Mucosa of descending colon (tissue), 3 donors: Measurements from ENCODE around the gene NELFE. TPM values are rescaled to one million over a fixed set of nuclear protein-coding genes. Genes with fewer than 3 reads are reported as not detected.

Experiments
- ATAC-seq: fragments of 200-7000 bp; cut with Tn5 transposase; one replicate; pipeline ENCODE4 v1.9.1; 2020; ENCODE audit warnings: mild to moderate bottlenecking, moderate library complexity
- DNase-seq, 3 donors: peaks; one replicate each; pipeline ENCODE4 v3.0.0-alpha.2; 2020
- H3K36me3 ChIP-seq: fragments of 200-600 bp; one replicate; pipeline ENCODE4 v1.8.0; 2021; ENCODE audit warnings: low read depth, mild to moderate bottlenecking
- H3K4me1 ChIP-seq: fragments of 200-600 bp; one replicate; pipeline ENCODE4 v1.8.0; 2021; ENCODE audit warnings: low read depth, mild to moderate bottlenecking
- H3K4me3 ChIP-seq: fragments of 200-600 bp; one replicate; pipeline ENCODE4 v1.8.0; 2021; ENCODE audit warnings: mild to moderate bottlenecking
- H3K9me3 ChIP-seq: fragments of 200-600 bp; one replicate; pipeline ENCODE4 v1.8.0; 2021; ENCODE audit warnings: mild to moderate bottlenecking
- intact Hi-C, 2 donors: fragments of 100-400 bp; cut with DNase I in 1 of 2; cut with micrococcal nuclease in 1 of 2; formaldehyde crosslinking; loops; one replicate each; pipeline versions ENCODE4 v1.11.0 to v1.11.1; 2022; cut with DNase I, micrococcal nuclease
- total RNA-seq, 3 donors: library from RNA; stranded (reverse); fragmentation: NEBNext Ultra II Directional in 2 of 3; extraction: Animal tissue kit (Norgen Biotek cat#: 25700) in 2 of 3; gene quantifications; one replicate each; pipeline versions ENCODE4 v1.2.1 to v1.2.4, GENCODE V29; 2021 to 2023
- TF ChIP-seq, protein P1 (sequence below): fragments of 200-600 bp; IDR thresholded peaks from one replicate; pipeline ENCODE4 v1.8.0; 2022; ENCODE audit warnings: antibody characterized with exemption, mild to moderate bottlenecking
- donor health status: DM: no; HTN: no; CAD: no; lungs with moderate emphysema.
- donor health status: DM: no; HTN: no; CAD: no.
- donor health status: DM: no; HTN: yes; CAD: no.

NELFE gene
- total RNA-seq, 3 donors from 2014 or later, result 44.9 to 52.4 (median 51.8) TPM

DNA sequence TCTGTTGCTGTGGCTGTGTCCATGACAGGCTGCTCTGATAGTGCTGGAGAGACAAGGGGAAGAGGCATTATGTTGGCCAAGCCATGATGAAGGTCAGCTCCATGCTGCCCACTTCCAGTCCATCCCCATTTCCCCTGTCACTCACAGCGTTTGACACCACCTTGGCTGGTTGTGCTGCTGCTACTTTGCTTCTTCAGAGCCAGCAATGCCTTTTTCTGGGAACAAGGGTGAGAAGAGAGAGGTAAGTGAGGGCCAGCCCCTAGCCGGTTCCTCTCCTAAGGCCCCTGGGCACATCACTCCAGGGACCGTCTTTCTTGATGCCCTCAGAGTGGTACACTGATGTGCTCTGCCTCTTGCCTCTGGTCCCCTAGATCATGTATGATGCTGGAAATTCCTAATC, 2.0 kb downstream of the NELFE start:
- no peaks in the 10 kb centered on the region for H3K9me3 ChIP-seq
- H3K4me1 ChIP-seq, result peaks cover 12% of the 10 kb centered on the region
- H3K4me3 ChIP-seq, result no peak overlapping the region
- TF ChIP-seq, protein P1, sequence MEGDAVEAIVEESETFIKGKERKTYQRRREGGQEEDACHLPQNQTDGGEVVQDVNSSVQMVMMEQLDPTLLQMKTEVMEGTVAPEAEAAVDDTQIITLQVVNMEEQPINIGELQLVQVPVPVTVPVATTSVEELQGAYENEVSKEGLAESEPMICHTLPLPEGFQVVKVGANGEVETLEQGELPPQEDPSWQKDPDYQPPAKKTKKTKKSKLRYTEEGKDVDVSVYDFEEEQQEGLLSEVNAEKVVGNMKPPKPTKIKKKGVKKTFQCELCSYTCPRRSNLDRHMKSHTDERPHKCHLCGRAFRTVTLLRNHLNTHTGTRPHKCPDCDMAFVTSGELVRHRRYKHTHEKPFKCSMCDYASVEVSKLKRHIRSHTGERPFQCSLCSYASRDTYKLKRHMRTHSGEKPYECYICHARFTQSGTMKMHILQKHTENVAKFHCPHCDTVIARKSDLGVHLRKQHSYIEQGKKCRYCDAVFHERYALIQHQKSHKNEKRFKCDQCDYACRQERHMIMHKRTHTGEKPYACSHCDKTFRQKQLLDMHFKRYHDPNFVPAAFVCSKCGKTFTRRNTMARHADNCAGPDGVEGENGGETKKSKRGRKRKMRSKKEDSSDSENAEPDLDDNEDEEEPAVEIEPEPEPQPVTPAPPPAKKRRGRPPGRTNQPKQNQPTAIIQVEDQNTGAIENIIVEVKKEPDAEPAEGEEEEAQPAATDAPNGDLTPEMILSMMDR, result no peak
- DNase-seq (no peak), ATAC-seq (no peak)
- intact Hi-C loops, result loop anchor here in 1 of 2 donors (10.0 kb wide), 1 partner anchor 52 kb away; the partner anchor contains the start of gene ZBTB12
- H3K36me3 ChIP-seq, result peaks cover 5% of the 10 kb centered on the region

DNA sequence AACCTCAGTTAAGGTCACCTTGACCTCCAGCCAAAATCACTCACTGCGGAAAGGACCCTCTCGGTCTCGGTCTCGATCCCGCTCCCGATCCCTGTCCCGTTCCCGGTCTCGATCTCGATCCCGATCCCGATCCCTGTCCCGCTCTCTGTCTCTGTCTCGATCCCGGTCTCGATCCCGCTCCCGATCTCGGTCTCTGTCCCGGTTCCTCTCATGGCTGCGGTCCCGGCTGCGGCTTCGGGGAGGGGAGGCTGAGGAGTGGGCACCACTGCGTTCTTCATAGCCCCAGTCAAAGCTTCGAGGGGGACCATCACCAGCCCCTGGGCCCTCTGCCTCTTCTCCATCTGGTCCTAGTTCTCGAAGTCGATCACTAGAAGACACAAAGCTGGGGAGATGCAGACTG, 4.3 kb downstream of the NELFE start:
- no peaks in the 10 kb centered on the region for H3K9me3 ChIP-seq
- H3K4me1 ChIP-seq, result peaks cover 8% of the 10 kb centered on the region
- peaks cover 5% of the 10 kb centered on the region for H3K36me3 ChIP-seq
- H3K4me3 ChIP-seq, result no peak overlapping the region
- TF ChIP-seq, protein P1, result no peak
- DNase-seq, result no peak
- no peak for ATAC-seq
- intact Hi-C loops, result loop anchor here in 1 of 2 donors (10.0 kb wide), 1 partner anchor 50 kb away; the partner anchor contains the start of gene ZBTB12

DNA sequence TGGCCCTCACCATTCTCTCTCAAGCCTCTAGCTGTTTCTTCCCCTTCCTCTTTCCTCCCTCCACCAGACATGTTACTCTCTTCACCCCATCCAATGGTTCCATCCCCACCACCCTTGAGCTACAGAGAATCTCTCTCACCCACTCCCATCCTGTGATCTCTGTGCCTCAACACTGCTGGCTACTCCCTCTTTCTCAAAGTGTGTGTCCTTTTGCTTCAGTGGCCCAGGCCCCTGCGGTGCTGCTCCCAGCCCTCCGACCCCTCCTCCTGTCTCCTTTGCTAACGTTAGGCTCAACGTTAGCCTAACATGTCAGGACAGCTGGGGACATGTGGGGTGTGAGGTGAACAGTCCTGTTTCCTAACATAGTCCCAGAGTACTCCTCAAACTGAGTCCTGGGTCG, 5.9 kb downstream of the NELFE start:
- DNase-seq (no peak), ATAC-seq (no peak)
- intact Hi-C loops, result loop anchor here in 1 of 2 donors (10.0 kb wide), 1 partner anchor 48 kb away; the partner anchor contains the start of gene ZBTB12
- TF ChIP-seq, protein P1, result no peak
- Histone ChIP-seq H3K9me3 (no peaks in the 10 kb centered on the region), H3K4me3 (no peak overlapping the region), H3K4me1 (peaks cover 4% of the 10 kb centered on the region), H3K36me3 (peaks cover 5% of the 10 kb centered on the region)

DNA sequence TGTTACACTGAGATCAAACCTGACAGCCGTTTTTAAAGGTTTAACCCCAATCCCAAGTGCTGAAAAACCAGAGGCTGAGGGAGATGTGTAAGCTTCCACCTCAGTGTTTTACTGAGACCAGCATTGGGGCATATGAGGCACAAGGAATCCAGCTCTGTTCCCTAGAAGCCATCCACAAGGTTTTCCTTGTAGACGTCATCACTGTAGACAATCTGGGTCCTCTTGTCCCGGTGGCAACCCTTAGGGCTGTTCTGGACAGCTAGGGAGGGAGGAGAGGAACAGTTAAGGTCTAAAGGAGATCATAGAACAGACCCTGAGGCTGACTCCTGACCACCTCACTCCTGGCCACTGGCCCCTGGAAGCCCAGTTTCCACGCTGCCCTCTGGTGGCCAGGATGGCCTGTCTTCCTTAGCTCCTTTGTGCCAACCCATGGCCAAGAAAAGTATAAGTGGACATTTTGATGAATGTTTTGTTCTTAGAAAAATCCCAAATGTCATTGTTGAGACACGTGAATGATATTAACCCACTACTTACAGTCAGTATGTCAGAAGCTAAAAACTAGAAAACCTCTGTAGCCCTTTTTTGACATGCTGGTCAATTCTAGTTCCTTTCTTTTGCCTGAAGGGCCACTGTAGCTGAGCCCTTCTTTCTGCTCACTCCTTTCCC, 6.5 kb downstream of the NELFE start:
- H3K36me3 ChIP-seq, result peaks cover 5% of the 10 kb centered on the region
- H3K4me3 ChIP-seq, result no peak overlapping the region
- H3K9me3 ChIP-seq, result no peaks in the 10 kb centered on the region
- peak in 2 of 3 donors; percentile 71 to 79 for DNase-seq
- H3K4me1 ChIP-seq, result no peaks in the 10 kb centered on the region
- TF ChIP-seq, protein P1, result peak; percentile 44
- intact Hi-C loops, result loop anchor here in 1 of 2 donors (10.0 kb wide), 1 partner anchor 47 kb away; the partner anchor contains the start of gene ZBTB12
- ATAC-seq, result peak; percentile 82

DNA sequence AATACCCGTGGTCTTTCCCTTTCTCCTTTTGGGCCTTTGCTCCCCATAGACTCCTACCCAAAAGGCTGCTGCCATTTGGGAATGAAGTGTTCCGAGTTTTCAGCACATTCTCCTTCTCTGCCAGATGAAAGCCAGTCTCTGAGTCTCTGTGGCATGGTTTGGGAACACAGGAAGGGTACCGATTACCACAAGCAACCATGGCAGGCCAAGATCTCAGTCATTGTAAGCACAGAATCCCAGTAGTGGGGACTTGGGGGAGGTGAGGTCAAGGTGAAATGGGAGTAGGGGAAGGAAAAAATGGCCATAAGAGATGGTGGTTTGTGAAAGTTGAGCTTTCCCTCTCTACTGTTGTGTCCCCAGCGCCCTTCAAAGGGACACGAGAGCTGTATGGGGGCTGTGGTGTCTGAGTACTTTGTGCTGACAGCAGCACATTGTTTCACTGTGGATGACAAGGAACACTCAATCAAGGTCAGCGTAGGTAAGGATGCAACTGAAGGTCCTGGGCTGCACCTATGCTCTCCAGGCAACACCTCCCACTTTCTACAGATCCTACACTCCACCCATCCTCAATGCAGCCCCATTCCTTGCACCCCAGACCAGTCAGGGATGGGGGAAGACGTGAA, 8.7 kb downstream of the NELFE start:
- no peak for DNase-seq
- TF ChIP-seq, protein P1, result no peak
- H3K9me3 ChIP-seq, result no peaks in the 10 kb centered on the region
- no peak overlapping the region for H3K4me3 ChIP-seq
- ATAC-seq, result no peak
- intact Hi-C loops, result loop anchor here in 1 of 2 donors (10.0 kb wide), 1 partner anchor 45 kb away; the partner anchor contains the start of gene ZBTB12
- H3K36me3 ChIP-seq, result peaks cover 5% of the 10 kb centered on the region
- peaks cover 10% of the 10 kb centered on the region for H3K4me1 ChIP-seq
